ENCODE measurements around the gene SERINC1. TPM values are rescaled to one million over a fixed set of nuclear protein-coding genes. Genes with fewer than 3 reads are reported as not detected.

SERINC1 gene
- polyA plus RNA-seq, 2 of the 4 experiments (the other 2 are of a cell fraction): 71.6 to 112 TPM

GRCh38 chr6:122394016-122394415 lies 77.6 kb downstream of the SERINC1 start:
- no peak for FAIRE-seq
- ATAC-seq: no peak
- no peak overlapping the region for H3K4me2 ChIP-seq
- H3K4me1 ChIP-seq: no peaks in the 10 kb centered on the region
- H3K27ac ChIP-seq: no peak overlapping the region
- POLR2A ChIA-PET: no interaction called here
- H3K4me3 ChIP-seq: no peak overlapping the region
- CTCF ChIA-PET: interaction anchor here (1.0 kb wide), 1 partner anchor 136 kb away, joined by 3 read pairs; no protein-coding TSS in a partner anchor
- TF ChIP-seq NFE2L2 (conservative IDR thresholded peaks at IDR 0.05; ENCODE audit: low read length) (no peak), MAX (IDR thresholded peaks at IDR 0.05) (no peak), SMC3 (IDR thresholded peaks at IDR 0.05) (no peak), JUN (IDR thresholded peaks at IDR 0.05) (no peak), CBX2 (IDR thresholded peaks at IDR 0.05; ENCODE audit: borderline replicate concordance, low read depth) (no peak)
- H3K9me3 ChIP-seq: no peaks in the 10 kb centered on the region
- no peak for DNase-seq (ENCODE audit: low read depth in 1 of 2, low spot score in 1 of 2)
- 76% methylated on average over 5 of the region's 5 CpGs for WGBS (ENCODE audit: missing lambda C conversion rate)

GRCh38 chr6:122393351-122393896 lies 78.2 kb downstream of the SERINC1 start:
- TF ChIP-seq REST (IDR thresholded peaks at IDR 0.05) (no peak), ESRRA (IDR thresholded peaks at IDR 0.05; ENCODE audit: borderline replicate concordance, low read length) (no peak), MAX (IDR thresholded peaks at IDR 0.05) (no peak), NFE2L2 (conservative IDR thresholded peaks at IDR 0.05; ENCODE audit: low read length) (no peak), GATA3 (IDR thresholded peaks at IDR 0.05; ENCODE audit: borderline replicate concordance) (no peak), ZSCAN20 (CRISPR knock-in tag; IDR thresholded peaks at IDR 0.05) (no peak), CHD2 (IDR thresholded peaks at IDR 0.05; ENCODE audit: low read length, partially characterized antibody) (no peak), CBX2 (IDR thresholded peaks at IDR 0.05; ENCODE audit: borderline replicate concordance, low read depth) (no peak), BHLHE40 (IDR thresholded peaks at IDR 0.05; ENCODE audit: low read depth, low read length) (no peak), CEBPB (IDR thresholded peaks at IDR 0.05) (no peak), TP53 (CRISPR knock-in tag; IDR thresholded peaks at IDR 0.05) (no peak), FOSB (CRISPR knock-in tag; IDR thresholded peaks at IDR 0.05) (no peak), SMC3 (IDR thresholded peaks at IDR 0.05) (no peak), CHD4 (IDR thresholded peaks at IDR 0.05; ENCODE audit: borderline replicate concordance) (no peak), ATOH8 (CRISPR knock-in tag; IDR thresholded peaks at IDR 0.05; ENCODE audit: low read depth) (no peak), RAD21 (conservative IDR thresholded peaks at IDR 0.05 in 1 of 2, IDR thresholded peaks at IDR 0.05 in 1 of 2) (no peak)
- ATAC-seq: no peak
- H3K4me3 ChIP-seq: no peak overlapping the region
- H3K27ac ChIP-seq: no peak overlapping the region
- DNase-seq (ENCODE audit: low read depth in 1 of 2, low spot score in 1 of 2): no peak
- ChIA-PET POLR2A (no interaction called here), CTCF (interaction anchor here (1.0 kb wide), 1 partner anchor 137 kb away, joined by 3 read pairs; no protein-coding TSS in a partner anchor)
- H3K9me3 ChIP-seq: no peaks in the 10 kb centered on the region
- no peak overlapping the region for H3K4me2 ChIP-seq
- FAIRE-seq: no peak
- WGBS (ENCODE audit: missing lambda C conversion rate): 77% methylated on average over 8 of the region's 8 CpGs
- H3K4me1 ChIP-seq: no peaks in the 10 kb centered on the region

Small RNA genes lying within 50 kb of the gene (small RNA-seq; reads per million reads assigned to genes)
- 0 reads per million in 6 experiments for gene Z99129.1

Other genes starting within 250 kb of the SERINC1 start
- gene HSF2, start 72.2 kb downstream of the SERINC1 start, polyA plus RNA-seq (2011; rRNA removed): 25.9 and 27.9 TPM in 2 replicates
- gene HSF2, start 72.2 kb downstream of the SERINC1 start, polyA plus RNA-seq (2017; fragmentation: RNase III; extraction: RNeasy Plus Mini Kit Qiagen cat#74134 plus additional on column Dnase treatment): 8.3 to 9.2 TPM (median 8.4 TPM) in 3 replicates
- gene PKIB, start 138.6 kb upstream of the SERINC1 start, polyA plus RNA-seq (2011; rRNA removed): 1.3 and 1.5 TPM in 2 replicates
- 0.37 to 0.67 TPM (median 0.58 TPM) in 3 replicates for gene PKIB, start 138.6 kb upstream of the SERINC1 start, polyA plus RNA-seq (2017; fragmentation: RNase III; extraction: RNeasy Plus Mini Kit Qiagen cat#74134 plus additional on column Dnase treatment)